ENCODE data around the gene NOXO1. TPM values are rescaled to one million over a fixed set of nuclear protein-coding genes. Genes with fewer than 3 reads are reported as not detected.
"Not testable (repeated sequence)": the region's sequence is repeated elsewhere in the genome, so short reads cannot be mapped to it uniquely, and the experiment has no call there.

Gene NOXO1
- total RNA-seq, 2 donors from 2014 or later = not detected

GRCh38 chr16:2016407-2016922, 35.2 kb upstream of the NOXO1 start:
- no peak overlapping the region for H3K4me3 ChIP-seq
- H3K27ac ChIP-seq = no peak overlapping the region
- H3K9me3 ChIP-seq = no peaks in the 10 kb centered on the region
- H3K4me1 ChIP-seq (ENCODE audit: control insufficient read depth in 1 of 2, low read depth in 2 of 2) = peaks cover 0 to 16% of the 10 kb centered on the region in 2 donors
- H3K27me3 ChIP-seq (replicated peaks; ENCODE audit: insufficient read depth) = peaks cover 6% of the 10 kb centered on the region
- DNase-seq (ENCODE audit: low spot score) = no peak
- TF ChIP-seq, protein P1, sequence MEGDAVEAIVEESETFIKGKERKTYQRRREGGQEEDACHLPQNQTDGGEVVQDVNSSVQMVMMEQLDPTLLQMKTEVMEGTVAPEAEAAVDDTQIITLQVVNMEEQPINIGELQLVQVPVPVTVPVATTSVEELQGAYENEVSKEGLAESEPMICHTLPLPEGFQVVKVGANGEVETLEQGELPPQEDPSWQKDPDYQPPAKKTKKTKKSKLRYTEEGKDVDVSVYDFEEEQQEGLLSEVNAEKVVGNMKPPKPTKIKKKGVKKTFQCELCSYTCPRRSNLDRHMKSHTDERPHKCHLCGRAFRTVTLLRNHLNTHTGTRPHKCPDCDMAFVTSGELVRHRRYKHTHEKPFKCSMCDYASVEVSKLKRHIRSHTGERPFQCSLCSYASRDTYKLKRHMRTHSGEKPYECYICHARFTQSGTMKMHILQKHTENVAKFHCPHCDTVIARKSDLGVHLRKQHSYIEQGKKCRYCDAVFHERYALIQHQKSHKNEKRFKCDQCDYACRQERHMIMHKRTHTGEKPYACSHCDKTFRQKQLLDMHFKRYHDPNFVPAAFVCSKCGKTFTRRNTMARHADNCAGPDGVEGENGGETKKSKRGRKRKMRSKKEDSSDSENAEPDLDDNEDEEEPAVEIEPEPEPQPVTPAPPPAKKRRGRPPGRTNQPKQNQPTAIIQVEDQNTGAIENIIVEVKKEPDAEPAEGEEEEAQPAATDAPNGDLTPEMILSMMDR (IDR thresholded peaks at IDR 0.05) = no peak
- no peak for ATAC-seq (ENCODE audit: insufficient number of reproducible peaks, low FRiP score, low read depth)
- H3K36me3 ChIP-seq = no peaks in the 10 kb centered on the region

GRCh38 chr16:2015947-2016208, 34.6 kb upstream of the NOXO1 start:
- H3K9me3 ChIP-seq = no peaks in the 10 kb centered on the region
- TF ChIP-seq, protein P1 (IDR thresholded peaks at IDR 0.05) = no peak
- H3K4me3 ChIP-seq = no peak overlapping the region
- peaks cover 6% of the 10 kb centered on the region for H3K27me3 ChIP-seq (replicated peaks; ENCODE audit: insufficient read depth)
- no peak overlapping the region for H3K27ac ChIP-seq
- DNase-seq (ENCODE audit: low spot score) (no peak), ATAC-seq (ENCODE audit: insufficient number of reproducible peaks, low FRiP score, low read depth) (no peak)
- peaks cover 0 to 16% of the 10 kb centered on the region in 2 donors for H3K4me1 ChIP-seq (ENCODE audit: control insufficient read depth in 1 of 2, low read depth in 2 of 2)
- H3K36me3 ChIP-seq = no peaks in the 10 kb centered on the region

- H3K27ac ChIP-seq = no peak overlapping the region
- DNase-seq (ENCODE audit: low spot score) (no peak), ATAC-seq (ENCODE audit: insufficient number of reproducible peaks, low FRiP score, low read depth) (no peak)
- H3K4me1 ChIP-seq (ENCODE audit: control insufficient read depth in 1 of 2, low read depth in 2 of 2) = peaks cover 3 to 16% of the 10 kb centered on the region in 2 donors
- no peaks in the 10 kb centered on the region for H3K9me3 ChIP-seq
- no peaks in the 10 kb centered on the region for H3K36me3 ChIP-seq
- TF ChIP-seq, protein P1 (IDR thresholded peaks at IDR 0.05) = no peak
- no peak overlapping the region for H3K4me3 ChIP-seq
- H3K27me3 ChIP-seq (replicated peaks; ENCODE audit: insufficient read depth) = peaks cover 6% of the 10 kb centered on the region
These were observed 34.1 kb upstream of the NOXO1 start for GRCh38 chr16:2015117-2015946.

- no peak overlapping the region for H3K27ac ChIP-seq
- peaks cover 6 to 14% of the 10 kb centered on the region in 2 donors for H3K4me1 ChIP-seq (ENCODE audit: control insufficient read depth in 1 of 2, low read depth in 2 of 2)
- no peak overlapping the region for H3K4me3 ChIP-seq
- ATAC-seq (ENCODE audit: insufficient number of reproducible peaks, low FRiP score, low read depth) = no peak
- H3K9me3 ChIP-seq = no peaks in the 10 kb centered on the region
- H3K36me3 ChIP-seq = no peaks in the 10 kb centered on the region
- H3K27me3 ChIP-seq (replicated peaks; ENCODE audit: insufficient read depth) = no peaks in the 10 kb centered on the region
- no peak for DNase-seq (ENCODE audit: low spot score)
- TF ChIP-seq, protein P1 (IDR thresholded peaks at IDR 0.05) = no peak
These were observed 32.3 kb upstream of the NOXO1 start for GRCh38 chr16:2013527-2013926.

- H3K27me3 ChIP-seq (replicated peaks; ENCODE audit: insufficient read depth); H3K27ac ChIP-seq; H3K36me3 ChIP-seq; H3K9me3 ChIP-seq; DNase-seq (ENCODE audit: low spot score); ATAC-seq (ENCODE audit: insufficient number of reproducible peaks, low FRiP score, low read depth); H3K4me3 ChIP-seq: not testable (repeated sequence)
- peaks cover 24 to 32% of the 10 kb centered on the region in 2 donors for H3K4me1 ChIP-seq (ENCODE audit: control insufficient read depth in 1 of 2, low read depth in 2 of 2)
These were observed 30.5 kb upstream of the NOXO1 start for GRCh38 chr16:2011726-2012125.

All from thoracic aorta (tissue), 2 donors.